C4-2B (cell line): ENCODE data around the gene AMIGO3.

Experiments
- H3K27ac ChIP-seq: fragments of 450-650 bp; 2 replicates; pipeline ENCODE4 v1.5.1; 2017
- ZFX ChIP-seq: fragments of 450-650 bp; IDR thresholded peaks from 2 replicates; pipeline ENCODE4 v1.6.1; 2017
- TF ChIP-seq, protein P1 (sequence below): fragments of 450-650 bp; conservative IDR thresholded peaks from 2 replicates; pipeline ENCODE4 v1.5.1; 2017; ENCODE audit warnings: mild to moderate bottlenecking

The AMIGO3 gene

DNA sequence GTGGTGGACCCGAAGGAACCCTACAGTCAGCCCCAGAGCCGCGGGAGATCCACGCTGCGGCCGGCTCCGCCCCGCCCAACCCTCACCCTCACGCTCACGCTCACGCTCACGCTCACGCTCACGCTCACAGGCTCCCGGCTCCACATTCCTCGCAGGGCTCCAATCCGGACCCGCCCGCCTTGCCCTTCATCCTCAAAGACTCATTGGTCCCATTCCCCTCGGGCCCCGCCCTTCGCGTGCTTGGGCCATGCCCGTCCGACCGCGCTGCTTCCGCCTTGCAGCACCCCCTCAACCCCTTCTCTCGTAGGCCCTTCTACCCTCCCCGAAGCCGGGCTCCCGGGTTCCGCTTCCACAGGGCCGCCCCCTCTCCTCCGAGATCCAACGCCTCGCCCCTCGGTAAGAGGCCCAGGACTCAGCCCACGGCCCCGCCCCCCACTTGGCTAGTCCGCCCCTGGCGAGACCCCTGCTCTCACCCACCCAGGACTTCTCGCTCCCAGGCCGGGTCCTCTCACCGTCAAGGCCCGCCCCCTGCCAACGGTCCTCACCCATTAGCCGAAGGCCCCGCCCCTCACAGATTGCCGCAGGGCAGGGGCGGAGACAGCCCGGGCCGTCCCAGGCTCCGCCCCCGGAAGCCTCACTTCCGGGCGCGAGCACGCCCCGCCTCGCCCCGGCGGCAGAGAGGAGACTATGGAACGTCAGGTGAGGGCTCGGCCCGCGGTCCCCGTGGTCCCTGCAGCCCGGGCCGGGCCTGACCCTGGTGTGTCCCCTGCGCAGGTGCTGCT is 45.6 kb downstream of the AMIGO3 start, which contains the start of gene APEH:
APEH (plus strand) TSS at position 637 of the 782 bp plus-strand sequence; CDS start at position 688, 51 bp downstream.
- no peak for TF ChIP-seq ZFX
- TF ChIP-seq, protein P1, sequence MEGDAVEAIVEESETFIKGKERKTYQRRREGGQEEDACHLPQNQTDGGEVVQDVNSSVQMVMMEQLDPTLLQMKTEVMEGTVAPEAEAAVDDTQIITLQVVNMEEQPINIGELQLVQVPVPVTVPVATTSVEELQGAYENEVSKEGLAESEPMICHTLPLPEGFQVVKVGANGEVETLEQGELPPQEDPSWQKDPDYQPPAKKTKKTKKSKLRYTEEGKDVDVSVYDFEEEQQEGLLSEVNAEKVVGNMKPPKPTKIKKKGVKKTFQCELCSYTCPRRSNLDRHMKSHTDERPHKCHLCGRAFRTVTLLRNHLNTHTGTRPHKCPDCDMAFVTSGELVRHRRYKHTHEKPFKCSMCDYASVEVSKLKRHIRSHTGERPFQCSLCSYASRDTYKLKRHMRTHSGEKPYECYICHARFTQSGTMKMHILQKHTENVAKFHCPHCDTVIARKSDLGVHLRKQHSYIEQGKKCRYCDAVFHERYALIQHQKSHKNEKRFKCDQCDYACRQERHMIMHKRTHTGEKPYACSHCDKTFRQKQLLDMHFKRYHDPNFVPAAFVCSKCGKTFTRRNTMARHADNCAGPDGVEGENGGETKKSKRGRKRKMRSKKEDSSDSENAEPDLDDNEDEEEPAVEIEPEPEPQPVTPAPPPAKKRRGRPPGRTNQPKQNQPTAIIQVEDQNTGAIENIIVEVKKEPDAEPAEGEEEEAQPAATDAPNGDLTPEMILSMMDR, result no peak
- peak within 1 kb of the TSS; percentile 97 for H3K27ac ChIP-seq

DNA sequence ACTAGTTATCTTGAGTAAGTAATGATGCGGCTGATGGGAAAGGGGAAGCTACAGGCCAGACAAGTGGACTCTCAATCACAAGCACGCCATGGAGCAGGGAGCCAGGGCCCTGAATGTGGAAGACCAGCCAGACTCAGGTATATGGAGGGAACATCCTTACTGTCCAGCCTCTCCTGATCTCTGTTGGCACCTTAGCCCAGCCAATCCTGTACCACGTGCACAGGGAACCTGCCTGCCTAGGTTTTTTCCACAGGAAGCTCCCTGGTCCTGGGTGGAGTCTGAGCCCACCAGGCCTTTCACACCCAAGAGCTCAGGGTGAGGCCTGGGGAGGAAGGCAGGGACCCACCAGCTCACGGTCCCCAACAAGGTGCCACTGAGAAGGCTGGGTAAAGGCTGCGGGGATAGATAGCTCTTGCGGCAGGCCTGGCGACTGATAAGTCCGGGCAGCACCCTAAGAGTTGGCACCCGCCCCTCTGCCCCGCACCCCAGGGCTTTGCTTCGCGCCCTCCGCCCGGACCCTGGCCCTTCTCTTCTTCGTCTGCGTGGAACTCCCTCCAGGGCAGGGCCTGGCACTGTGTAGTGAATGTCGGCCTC is 46.3 kb downstream of the AMIGO3 start:
- H3K27ac ChIP-seq, result peak overlapping the region; percentile 97

DNA sequence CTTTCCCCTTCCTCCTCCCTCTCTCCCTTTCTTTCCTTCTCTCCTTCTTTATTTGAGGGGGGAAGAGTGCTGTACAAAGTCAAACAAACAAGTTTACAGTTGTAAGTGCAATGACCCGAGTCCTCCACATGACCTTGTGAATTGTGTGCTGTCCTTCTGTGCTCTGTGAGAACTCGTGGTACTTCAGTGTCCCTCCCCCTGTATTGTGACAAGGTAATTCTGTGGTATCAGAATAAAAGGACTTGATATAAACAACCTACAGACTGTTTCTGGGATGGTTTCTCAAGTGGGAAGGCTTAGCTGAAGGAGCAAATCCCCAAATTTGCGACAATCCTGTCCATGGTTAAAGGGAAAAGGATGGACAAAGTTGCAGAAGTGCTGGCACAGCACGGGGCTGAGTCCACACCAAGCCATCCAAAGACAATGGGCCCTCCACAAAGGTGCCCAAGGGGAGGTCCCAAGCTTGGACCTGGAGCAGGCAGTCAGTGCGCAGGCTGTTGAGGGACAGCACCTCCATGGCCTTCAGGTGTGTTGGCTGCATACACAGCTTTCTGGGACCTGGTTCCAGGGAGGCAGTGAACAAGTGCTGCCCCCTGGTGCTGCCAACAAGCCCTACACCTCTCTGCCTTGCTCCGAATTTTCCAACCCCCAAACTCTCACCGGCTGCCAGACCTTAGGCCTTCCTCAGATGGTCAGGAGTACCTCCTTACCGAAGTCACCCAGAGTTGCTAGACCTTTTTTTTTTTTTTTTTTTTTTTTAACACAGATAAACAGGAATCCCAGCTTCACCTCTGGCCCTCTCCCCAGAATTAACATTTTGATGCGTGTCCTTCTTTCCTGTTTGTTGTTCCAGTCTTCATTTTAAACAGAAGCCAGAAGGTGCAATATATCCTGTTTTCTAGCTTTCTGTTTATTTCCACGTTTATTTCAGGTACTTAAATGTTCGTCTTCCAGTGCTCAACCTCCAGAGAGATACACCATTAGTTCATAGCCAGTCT is 47.9 kb downstream of the AMIGO3 start:
- H3K27ac ChIP-seq, result peak overlapping the region; percentile 97
- TF ChIP-seq, protein P1, result peak; percentile 87
- no peak for TF ChIP-seq ZFX

More for the DNA sequence above, 46.3 kb downstream of the AMIGO3 start:
- TF ChIP-seq, protein P1, result no peak
- peak; percentile 38; the same call in 1 of the 2 replicates for TF ChIP-seq ZFX

DNA sequence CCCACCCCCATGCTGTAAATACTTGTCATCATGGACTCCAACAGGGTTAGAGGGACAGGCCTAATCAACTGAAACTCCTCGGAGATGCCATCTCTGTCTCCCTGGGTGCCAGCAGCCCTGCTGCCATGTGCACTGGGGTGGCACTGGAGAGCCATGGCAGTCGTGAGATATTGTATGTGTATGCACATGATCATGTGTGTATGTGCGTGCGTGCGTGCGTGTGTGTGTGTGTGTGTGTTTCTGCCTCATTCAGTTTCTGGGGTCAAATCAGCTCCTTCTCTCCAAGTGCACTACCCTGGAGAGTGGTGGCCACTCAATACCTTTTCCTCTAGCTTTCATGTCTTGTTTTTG is 48.6 kb downstream of the AMIGO3 start:
- no peak overlapping the region for H3K27ac ChIP-seq
- TF ChIP-seq, protein P1, result no peak
- no peak for TF ChIP-seq ZFX

DNA sequence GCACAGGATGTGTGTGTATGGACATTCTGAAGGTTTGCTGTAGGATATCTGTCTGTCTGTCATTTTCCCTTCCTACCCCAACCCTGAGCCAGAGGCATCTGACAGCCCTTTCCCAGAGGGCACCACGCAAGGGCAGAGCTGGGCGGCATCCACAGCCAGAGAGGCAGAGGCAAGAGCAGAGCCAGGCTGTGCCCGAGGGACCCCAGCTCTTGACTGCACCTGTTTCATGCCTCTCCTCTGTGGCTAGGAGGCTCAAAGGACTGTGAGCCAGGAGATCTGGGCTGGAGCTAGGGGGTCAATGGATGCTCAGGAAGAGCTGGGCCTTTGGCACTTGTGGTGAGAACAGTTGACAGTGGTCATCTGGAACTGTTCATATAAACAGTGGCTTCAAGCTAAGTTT is 50.1 kb downstream of the AMIGO3 start:
- TF ChIP-seq, protein P1, result no peak
- TF ChIP-seq ZFX, result no peak
- no peak overlapping the region for H3K27ac ChIP-seq

DNA sequence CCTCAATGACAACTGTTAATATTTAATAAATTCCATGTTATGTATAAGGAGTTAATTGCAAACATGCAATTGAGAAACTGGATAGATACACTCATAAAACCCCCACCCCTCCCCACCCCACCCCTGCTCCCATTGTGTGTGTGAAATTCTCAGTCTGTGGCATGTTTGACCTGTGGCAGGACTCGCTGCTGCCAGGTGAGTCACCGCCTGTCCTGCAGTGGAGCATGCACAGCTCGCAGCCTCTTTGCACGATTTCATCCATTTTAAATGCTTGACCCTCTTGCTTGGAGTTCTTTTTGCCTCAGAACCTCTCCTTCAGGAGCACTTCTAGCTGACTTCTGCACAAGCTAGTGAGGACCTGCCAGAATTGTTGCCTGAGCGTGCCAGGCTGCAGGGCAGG is 50.6 kb downstream of the AMIGO3 start:
- no peak overlapping the region for H3K27ac ChIP-seq
- TF ChIP-seq, protein P1, result no peak
- no peak for TF ChIP-seq ZFX
